Head of caudate nucleus (tissue), 42 donors: ENCODE results near the gene CD2AP.
"Not testable (repeated sequence)": the region's sequence is repeated elsewhere in the genome, so short reads cannot be mapped to it uniquely, and the experiment has no call there.

Experiments
- DNase-seq, 42 donors: peaks; one replicate each; pipeline versions ENCODE4 v3.0.0 to v3.0.0-alpha.2; 2020 to 2021; ENCODE audit warnings: mixed read lengths in 7 of 42
- intact Hi-C: fragments of 100-400 bp; cut with DNase I; formaldehyde crosslinking; loops from one replicate; pipeline ENCODE4 v1.15.0; 2022

Gene CD2AP

GRCh38 chr6:47535316-47536225 is 58.0 kb downstream of the CD2AP start:
- DNase-seq: no peak
- intact Hi-C loops: no loop called here

- no peak for DNase-seq
- intact Hi-C loops: no loop called here
Observed at GRCh38 chr6:47536816-47537401, 59.3 kb downstream of the CD2AP start.

GRCh38 chr6:47545223-47545622 is 67.6 kb downstream of the CD2AP start:
- DNase-seq: no peak
- intact Hi-C loops: no loop called here

DNA sequence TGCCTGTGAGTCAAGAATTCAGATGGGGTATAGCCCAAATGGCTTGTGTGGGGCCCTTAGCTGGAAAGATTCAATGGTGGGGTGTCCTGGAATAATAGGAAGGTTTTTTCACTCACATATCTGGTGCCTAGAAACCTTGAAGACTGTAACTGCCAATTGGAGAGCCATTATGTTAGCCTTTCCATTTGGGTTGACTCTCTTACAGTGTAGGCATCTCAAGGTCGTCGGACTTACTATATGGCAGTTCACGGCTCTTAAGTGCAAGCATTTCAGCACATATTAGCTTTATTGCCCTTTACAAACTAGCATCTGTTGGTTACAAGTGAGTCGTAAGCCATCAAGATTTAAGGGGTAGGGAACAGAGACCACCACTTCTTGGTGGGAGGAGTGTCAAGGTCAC is 74.1 kb downstream of the CD2AP start:
- intact Hi-C loops: no loop called here
- DNase-seq: no peak

GRCh38 chr6:47552319-47552718 is 74.7 kb downstream of the CD2AP start:
- no peak for DNase-seq
- intact Hi-C loops: no loop called here

GRCh38 chr6:47553243-47553642 is 75.7 kb downstream of the CD2AP start:
- DNase-seq, intact Hi-C loops: not testable (repeated sequence)

- DNase-seq, intact Hi-C loops: not testable (repeated sequence)
Observed at GRCh38 chr6:47556459-47556858, 78.9 kb downstream of the CD2AP start.

DNA sequence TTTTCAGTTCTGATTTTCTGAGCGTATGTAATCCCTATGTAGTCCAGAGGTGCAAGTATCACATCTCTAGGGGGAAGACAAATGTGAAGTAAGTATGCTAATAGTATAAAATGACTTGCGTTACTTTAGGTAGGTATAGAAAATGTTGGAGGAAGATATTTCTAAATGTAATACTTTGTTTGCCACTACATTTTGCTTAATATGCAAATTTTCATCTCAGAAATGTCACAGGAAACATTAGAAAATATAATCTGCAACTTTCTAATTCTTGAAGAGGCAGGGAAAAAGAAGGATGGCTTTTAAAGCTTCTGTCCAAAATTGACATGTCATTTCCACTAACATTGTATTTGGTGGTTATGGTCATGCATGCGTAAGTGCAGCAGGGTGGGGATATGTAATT is 85.6 kb downstream of the CD2AP start:
- DNase-seq: no peak
- intact Hi-C loops: no loop called here

- DNase-seq, intact Hi-C loops: not testable (repeated sequence)
Observed at GRCh38 chr6:47566602-47567001, 89.0 kb downstream of the CD2AP start.

- DNase-seq: no peak
- intact Hi-C loops: no loop called here
Observed at GRCh38 chr6:47567586-47567985, 90.0 kb downstream of the CD2AP start.

- intact Hi-C loops: no loop called here
- no peak for DNase-seq
Observed at GRCh38 chr6:47571488-47571887, 93.9 kb downstream of the CD2AP start.

- DNase-seq: no peak
Observed at GRCh38 chr6:47573109-47573508, 95.5 kb downstream of the CD2AP start.

GRCh38 chr6:47574789-47575188 is 97.2 kb downstream of the CD2AP start:
- no peak for DNase-seq
- intact Hi-C loops: no loop called here

More at GRCh38 chr6:47573109-47573508, 95.5 kb downstream of the CD2AP start:
- intact Hi-C loops: no loop called here

GRCh38 chr6:47579040-47579439 is 101.5 kb downstream of the CD2AP start:
- no peak for DNase-seq
- intact Hi-C loops: no loop called here

- intact Hi-C loops: no loop called here
Observed at GRCh38 chr6:47581591-47581990, 104.0 kb downstream of the CD2AP start.

GRCh38 chr6:47587493-47587892 is 109.9 kb downstream of the CD2AP start:
- intact Hi-C loops: no loop called here
- no peak for DNase-seq

More at GRCh38 chr6:47581591-47581990, 104.0 kb downstream of the CD2AP start:
- DNase-seq: no peak

DNA sequence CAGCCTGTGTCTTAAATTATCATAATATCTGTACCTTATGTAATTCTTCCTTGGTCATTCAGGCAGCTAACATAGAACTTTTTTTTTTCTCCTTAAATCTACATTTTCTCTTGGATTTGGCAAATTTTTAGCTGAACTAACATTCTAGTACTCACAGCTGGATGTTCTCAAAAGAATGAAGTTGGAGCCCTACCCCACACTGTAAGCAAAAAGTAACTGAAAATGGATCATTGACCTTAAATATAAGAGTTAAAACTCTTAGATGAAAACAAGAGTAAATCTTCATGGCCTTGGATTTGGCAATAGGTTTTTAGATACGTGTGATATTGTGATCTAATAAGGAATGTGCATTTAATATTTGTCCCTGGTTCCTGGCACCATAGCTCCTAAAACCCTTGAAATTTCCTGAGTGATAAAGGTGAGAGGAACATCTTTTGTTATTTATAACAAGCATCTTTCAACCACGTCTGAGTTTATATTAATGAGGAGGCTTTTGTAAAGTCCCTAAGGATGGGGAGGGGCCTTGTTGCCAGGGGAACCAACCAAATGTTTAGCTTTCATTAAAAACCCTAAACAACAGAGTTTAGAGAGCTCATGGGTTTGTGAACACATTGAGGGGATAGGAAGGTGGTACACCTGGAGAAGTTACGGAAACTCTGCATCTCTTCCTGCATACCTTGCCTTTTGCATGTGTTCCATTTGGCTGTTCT is 114.7 kb downstream of the CD2AP start:
- intact Hi-C loops: no loop called here
- DNase-seq: no peak

DNA sequence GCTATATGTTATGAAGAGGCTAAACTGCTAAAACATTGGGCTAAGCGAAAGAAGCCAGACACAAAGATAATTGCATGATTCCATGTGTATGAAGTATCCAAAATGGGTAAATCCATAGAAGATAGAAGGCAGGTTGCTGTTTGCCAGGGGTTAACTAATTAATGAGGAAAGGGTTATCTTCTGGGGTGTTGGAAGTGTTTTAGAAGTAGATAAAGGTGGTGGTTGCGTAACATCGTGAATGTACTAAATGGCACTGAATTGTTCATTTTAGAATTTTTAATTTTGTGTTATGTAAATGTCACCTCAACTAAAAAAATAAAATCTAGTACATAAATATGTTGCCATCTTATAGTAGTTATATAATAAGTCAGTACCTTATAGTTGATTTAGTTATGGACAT is 116.4 kb downstream of the CD2AP start:
- no peak for DNase-seq
- intact Hi-C loops: no loop called here

DNA sequence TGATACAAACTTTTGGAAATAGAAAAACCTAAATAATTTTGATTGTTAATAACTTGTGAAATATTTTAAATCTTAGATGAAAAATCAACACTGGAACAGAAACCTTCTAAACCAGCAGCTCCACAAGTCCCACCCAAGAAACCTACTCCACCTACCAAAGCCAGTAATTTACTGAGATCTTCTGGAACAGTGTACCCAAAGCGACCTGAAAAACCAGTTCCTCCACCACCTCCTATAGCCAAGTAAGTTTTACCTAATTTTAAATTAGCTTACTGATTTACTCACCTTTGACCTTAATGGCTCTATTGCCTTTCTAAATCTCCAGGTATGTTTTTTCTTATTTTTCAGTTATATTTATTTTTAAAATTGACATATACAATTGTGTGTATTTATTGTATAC is 118.2 kb downstream of the CD2AP start:
- DNase-seq: no peak
- intact Hi-C loops: no loop called here

DNA sequence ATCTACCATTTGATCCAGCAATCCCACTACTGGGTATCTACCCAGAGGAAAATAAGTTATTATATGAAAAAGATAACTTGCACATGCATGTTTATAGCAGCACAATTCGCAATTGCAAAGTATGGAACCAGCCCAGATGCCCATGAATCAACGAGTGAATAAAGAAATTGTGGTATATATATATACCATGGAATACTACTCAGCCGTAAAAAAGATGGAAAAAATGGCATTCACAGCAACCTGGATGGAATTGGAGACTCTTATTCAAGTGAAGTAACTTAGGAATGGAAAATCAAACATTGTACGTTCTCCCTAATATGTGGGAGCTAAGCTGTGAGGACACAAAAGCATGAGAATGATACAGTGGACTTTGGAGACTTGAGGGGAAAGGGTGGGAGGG is 120.8 kb downstream of the CD2AP start:
- no peak for DNase-seq
- intact Hi-C loops: no loop called here
